Upper lobe of right lung (tissue), 1 donor: ENCODE results near the gene CCDC91. TPM values are rescaled to one million over a fixed set of nuclear protein-coding genes. Genes with fewer than 3 reads are reported as not detected.

Source experiments
- ATAC-seq: fragments of 200-7000 bp; cut with Tn5 transposase; one replicate; pipeline ENCODE4 v1.9.1; 2020; ENCODE audit warnings: mild to moderate bottlenecking, moderate library complexity
- DNase-seq: peaks from one replicate; pipeline ENCODE4 v3.0.0-alpha.2; 2020
- H3K27ac ChIP-seq: fragments of 200-600 bp; one replicate; pipeline ENCODE4 v1.8.0; 2022
- H3K27me3 ChIP-seq: fragments of 200-600 bp; one replicate; pipeline ENCODE4 v1.8.0; 2022; ENCODE audit warnings: mild to moderate bottlenecking
- H3K36me3 ChIP-seq: fragments of 200-600 bp; one replicate; pipeline ENCODE4 v1.8.0; 2022
- H3K4me1 ChIP-seq: fragments of 200-600 bp; one replicate; pipeline ENCODE4 v1.8.0; 2022
- H3K4me3 ChIP-seq: fragments of 200-600 bp; one replicate; pipeline ENCODE4 v1.8.0; 2022; ENCODE audit warnings: mild to moderate bottlenecking
- H3K9me3 ChIP-seq: fragments of 200-600 bp; one replicate; pipeline ENCODE4 v1.8.0; 2022
- intact Hi-C: fragments of 100-400 bp; cut with DNase I; formaldehyde crosslinking; loops from one replicate; pipeline ENCODE4 v1.11.0; 2022
- total RNA-seq: library from RNA; stranded (reverse); fragmentation: NEBNext Ultra II Directional; extraction: Animal tissue kit (Norgen Biotek cat#: 25700); gene quantifications from one replicate; pipeline ENCODE4 v1.2.1, GENCODE V29; 2021
- TF ChIP-seq, protein P1 (sequence below): fragments of 200-600 bp; IDR thresholded peaks from one replicate; pipeline ENCODE4 v1.8.0; 2022; ENCODE audit warnings: antibody characterized with exemption
- donor health status: DM: no; HTN: yes; CAD: no; lungs with severe emphysema.

The CCDC91 gene
- total RNA-seq, 1 donor from 2014 or later = 33.4 TPM

DNA sequence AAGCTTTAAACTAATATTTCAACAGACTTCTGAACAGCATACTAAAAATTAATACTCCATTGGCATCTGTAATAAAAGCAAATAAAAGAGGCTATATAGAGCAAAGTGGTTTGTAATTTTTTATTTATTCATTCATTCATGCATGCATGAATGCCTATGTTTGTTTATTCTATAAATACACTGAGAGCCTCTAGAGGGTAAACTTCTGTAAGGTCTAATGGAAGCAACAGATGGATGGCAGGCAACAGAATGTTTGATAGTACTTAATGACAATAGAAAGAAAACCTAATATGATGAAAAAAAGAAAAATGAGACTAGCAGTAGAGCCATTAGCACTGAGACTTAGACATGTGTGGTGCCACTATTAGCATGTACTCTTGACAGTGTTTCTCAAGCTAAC, 253.1 kb downstream of the CCDC91 start:
- Histone ChIP-seq H3K9me3 (no peaks in the 10 kb centered on the region), H3K27ac (no peak overlapping the region), H3K36me3 (no peaks in the 10 kb centered on the region), H3K4me3 (no peak overlapping the region), H3K27me3 (no peaks in the 10 kb centered on the region), H3K4me1 (no peaks in the 10 kb centered on the region)
- ATAC-seq (no peak), DNase-seq (no peak)
- TF ChIP-seq, protein P1, sequence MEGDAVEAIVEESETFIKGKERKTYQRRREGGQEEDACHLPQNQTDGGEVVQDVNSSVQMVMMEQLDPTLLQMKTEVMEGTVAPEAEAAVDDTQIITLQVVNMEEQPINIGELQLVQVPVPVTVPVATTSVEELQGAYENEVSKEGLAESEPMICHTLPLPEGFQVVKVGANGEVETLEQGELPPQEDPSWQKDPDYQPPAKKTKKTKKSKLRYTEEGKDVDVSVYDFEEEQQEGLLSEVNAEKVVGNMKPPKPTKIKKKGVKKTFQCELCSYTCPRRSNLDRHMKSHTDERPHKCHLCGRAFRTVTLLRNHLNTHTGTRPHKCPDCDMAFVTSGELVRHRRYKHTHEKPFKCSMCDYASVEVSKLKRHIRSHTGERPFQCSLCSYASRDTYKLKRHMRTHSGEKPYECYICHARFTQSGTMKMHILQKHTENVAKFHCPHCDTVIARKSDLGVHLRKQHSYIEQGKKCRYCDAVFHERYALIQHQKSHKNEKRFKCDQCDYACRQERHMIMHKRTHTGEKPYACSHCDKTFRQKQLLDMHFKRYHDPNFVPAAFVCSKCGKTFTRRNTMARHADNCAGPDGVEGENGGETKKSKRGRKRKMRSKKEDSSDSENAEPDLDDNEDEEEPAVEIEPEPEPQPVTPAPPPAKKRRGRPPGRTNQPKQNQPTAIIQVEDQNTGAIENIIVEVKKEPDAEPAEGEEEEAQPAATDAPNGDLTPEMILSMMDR = no peak
- intact Hi-C loops = no loop called here

GRCh38 chr12:28446031-28446430, 255.8 kb downstream of the CCDC91 start:
- Histone ChIP-seq H3K27me3 (no peaks in the 10 kb centered on the region), H3K4me3 (no peak overlapping the region), H3K27ac (no peak overlapping the region), H3K9me3 (no peaks in the 10 kb centered on the region), H3K4me1 (no peaks in the 10 kb centered on the region), H3K36me3 (no peaks in the 10 kb centered on the region)
- DNase-seq (no peak), ATAC-seq (no peak)
- intact Hi-C loops = no loop called here
- TF ChIP-seq, protein P1 = no peak

DNA sequence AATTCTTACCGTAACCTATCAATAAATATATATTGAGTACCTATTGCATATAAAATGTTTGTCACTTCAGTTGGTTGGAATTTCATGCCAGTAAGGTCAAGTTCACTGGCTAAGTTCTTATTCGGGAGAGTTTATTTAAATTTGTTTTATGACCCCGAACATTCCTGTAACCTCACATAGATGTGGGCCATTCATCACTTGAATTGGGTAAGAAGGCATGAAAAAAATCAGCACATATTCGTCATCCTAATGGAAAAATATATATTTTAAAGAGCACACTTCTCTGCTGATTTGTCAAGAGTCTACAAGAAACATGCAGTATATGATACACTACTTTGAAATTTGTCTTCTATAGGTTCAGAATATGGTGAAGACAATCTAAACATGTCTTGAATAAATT, 263.4 kb downstream of the CCDC91 start:
- ATAC-seq = no peak
- H3K27ac ChIP-seq = no peak overlapping the region

DNA sequence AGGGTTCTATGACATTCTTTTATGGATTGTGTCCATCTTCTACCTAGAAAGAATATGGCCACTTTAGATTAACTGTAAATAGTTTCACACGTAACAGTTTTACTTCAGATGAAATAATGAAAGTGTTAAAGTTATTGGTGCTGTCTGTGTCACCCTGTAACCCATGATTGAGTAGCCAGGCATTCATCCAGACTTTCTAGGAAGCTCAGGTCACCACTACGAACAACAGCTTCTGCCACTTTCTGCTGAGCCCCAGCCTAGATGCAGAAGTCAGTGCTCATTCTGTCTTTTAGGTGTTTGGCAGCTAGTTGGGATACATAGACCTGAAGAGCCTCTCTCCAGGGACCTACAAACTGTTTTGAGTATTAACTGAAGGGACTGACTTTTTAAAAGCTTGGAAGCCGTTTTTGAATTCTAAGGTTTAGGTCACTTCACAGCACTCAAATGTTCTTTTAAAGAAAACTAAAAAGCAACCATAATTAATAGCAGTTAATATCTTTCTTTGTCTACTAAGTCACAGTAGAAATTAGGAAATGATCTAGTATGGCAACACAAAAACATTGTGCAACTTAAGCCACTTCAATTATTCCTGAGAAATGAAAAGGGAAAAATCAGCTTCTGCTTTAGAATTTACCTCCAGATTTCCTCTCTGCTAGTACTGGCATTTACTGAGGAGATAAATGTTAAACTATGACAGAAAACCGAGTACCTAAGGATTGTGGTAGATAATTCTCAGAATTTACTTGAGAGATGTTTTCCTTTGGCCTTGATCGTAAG, 266.9 kb downstream of the CCDC91 start:
- Histone ChIP-seq H3K36me3 (no peaks in the 10 kb centered on the region), H3K27me3 (no peaks in the 10 kb centered on the region), H3K27ac (no peak overlapping the region), H3K4me1 (no peaks in the 10 kb centered on the region), H3K9me3 (no peaks in the 10 kb centered on the region), H3K4me3 (no peak overlapping the region)
- intact Hi-C loops = no loop called here
- no peak for DNase-seq
- no peak for ATAC-seq
- TF ChIP-seq, protein P1 = no peak

More for the DNA sequence above, 263.4 kb downstream of the CCDC91 start:
- no peaks in the 10 kb centered on the region for H3K4me1 ChIP-seq
- TF ChIP-seq, protein P1 = no peak
- no peak overlapping the region for H3K4me3 ChIP-seq
- DNase-seq = no peak
- intact Hi-C loops = no loop called here
- H3K9me3 ChIP-seq = no peaks in the 10 kb centered on the region
- no peaks in the 10 kb centered on the region for H3K36me3 ChIP-seq
- no peaks in the 10 kb centered on the region for H3K27me3 ChIP-seq

DNA sequence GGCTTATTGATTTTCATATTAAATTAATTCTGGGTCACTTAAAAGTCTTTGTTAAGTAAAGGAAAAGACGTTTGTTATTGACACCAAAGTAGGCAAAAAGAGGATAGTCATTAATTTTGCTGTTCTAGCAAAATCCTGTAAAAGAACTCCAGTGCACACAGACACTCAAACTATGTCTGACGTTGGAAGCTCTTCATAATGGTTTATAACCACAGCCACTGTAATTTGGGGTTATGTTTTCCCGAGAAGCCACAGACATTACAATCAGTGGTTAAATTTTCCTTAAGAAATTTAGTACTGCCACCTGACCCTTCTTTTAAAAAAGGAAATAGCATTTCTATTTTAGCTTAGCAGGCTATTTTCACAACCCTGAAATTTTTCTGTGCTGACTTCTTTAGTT, 267.5 kb downstream of the CCDC91 start:
- Histone ChIP-seq H3K9me3 (no peaks in the 10 kb centered on the region), H3K27me3 (no peaks in the 10 kb centered on the region), H3K4me3 (no peak overlapping the region), H3K4me1 (no peaks in the 10 kb centered on the region), H3K36me3 (no peaks in the 10 kb centered on the region), H3K27ac (no peak overlapping the region)
- ATAC-seq (no peak), DNase-seq (no peak)
- intact Hi-C loops = no loop called here
- TF ChIP-seq, protein P1 = no peak
